WTC11 (cell line): ENCODE data around the gene LPIN3.

Experiments used
- ATF6 ChIP-seq: sonication (generic); formaldehyde crosslinking; IDR thresholded peaks from 2 replicates; pipeline ENCODE4 v1.8.1; 2023; ENCODE audit warnings: mild to moderate bottlenecking, missing genetic modification reagents
- CTCF ChIP-seq: fragments of 200-600 bp; IDR thresholded peaks from 2 replicates; pipeline ENCODE4 v1.8.0; 2022; ENCODE audit warnings: antibody characterized with exemption
- HMGXB4 ChIP-seq: sonication (generic); formaldehyde crosslinking; IDR thresholded peaks from 2 replicates; pipeline ENCODE4 v1.8.1; 2023; ENCODE audit warnings: mild to moderate bottlenecking, moderate library complexity, missing genetic modification reagents
- MLX ChIP-seq: sonication (generic); formaldehyde crosslinking; IDR thresholded peaks from 2 replicates; pipeline ENCODE4 v1.8.1; 2023; ENCODE audit warnings: mild to moderate bottlenecking, missing genetic modification reagents, moderate library complexity
- NFYB ChIP-seq: sonication (generic); formaldehyde crosslinking; conservative IDR thresholded peaks from 2 replicates; pipeline ENCODE4 v1.8.0; 2022; ENCODE audit warnings: low read depth, missing genetic modification reagents
- SP1 ChIP-seq: sonication (generic); formaldehyde crosslinking; conservative IDR thresholded peaks from 2 replicates; pipeline ENCODE4 v1.8.1; 2022; ENCODE audit warnings: missing genetic modification reagents
- ZNF232 ChIP-seq: sonication (generic); formaldehyde crosslinking; IDR thresholded peaks from 2 replicates; pipeline ENCODE4 v1.8.0; 2022; ENCODE audit warnings: mild to moderate bottlenecking, missing genetic modification reagents

GRCh38 chr20:41345729-41346067, 5.1 kb downstream of the LPIN3 start:
- TF ChIP-seq CTCF (no peak), NFYB (CRISPR knock-in tag) (no peak), MLX (CRISPR knock-in tag) (no peak), SP1 (no peak), ATF6 (no peak), ZNF232 (no peak), HMGXB4 (CRISPR knock-in tag) (no peak)
